DND-41 (cell line): ENCODE measurements around the gene RNFT2.

Experiments
- ATAC-seq: fragments of 200-7000 bp; cut with Tn5 transposase; 3 replicates; pipeline ENCODE4 v1.9.1; 2021; ENCODE audit warnings: low read depth; ENCODE audit not compliant: insufficient read depth
- DNase-seq: peaks from one replicate; pipeline ENCODE4 v3.0.0-alpha.2; 2020
- H2AFZ ChIP-seq: 2 replicates; pipeline ENCODE4 v1.6.0; 2012; ENCODE audit warnings: low read depth, low read length
- H3K27ac ChIP-seq: 2 replicates; pipeline ENCODE4 v1.5.1; 2012; ENCODE audit warnings: low read length, inconsistent platforms
- H3K27me3 ChIP-seq: fragments of 200-600 bp; sonication (generic); 2 replicates; pipeline ENCODE4 v1.6.0; 2012; ENCODE audit warnings: low read length, mild to moderate bottlenecking, inconsistent platforms; ENCODE audit not compliant: insufficient read depth, poor library complexity
- H3K36me3 ChIP-seq: 2 replicates; pipeline ENCODE4 v1.5.1; 2012; ENCODE audit warnings: low read length, inconsistent platforms; ENCODE audit not compliant: insufficient read depth
- H3K4me1 ChIP-seq: 2 replicates; pipeline ENCODE4 v1.5.1; 2012; ENCODE audit warnings: mild to moderate bottlenecking, low read length; ENCODE audit not compliant: insufficient read depth
- H3K4me2 ChIP-seq: 2 replicates; pipeline ENCODE4 v1.6.0; 2012; ENCODE audit warnings: mild to moderate bottlenecking, moderate library complexity, low read length, inconsistent platforms; ENCODE audit not compliant: insufficient read depth
- H3K4me3 ChIP-seq, 2 experiments: fragments of 200-600 bp in 1 of 2; shearing (Covaris generic) in 1 of 2; 2 replicates each; pipeline ENCODE4 v1.5.1; 2012 to 2016; ENCODE audit warnings: inconsistent platforms in 2 of 2, low read length in 2 of 2, mild to moderate bottlenecking in 2 of 2, low read depth in 1 of 2, moderate library complexity in 1 of 2
- H3K79me2 ChIP-seq: 2 replicates; pipeline ENCODE4 v1.6.0; 2012; ENCODE audit warnings: low read length, inconsistent platforms; ENCODE audit not compliant: insufficient read depth
- H3K9ac ChIP-seq: 2 replicates; pipeline ENCODE4 v1.6.0; 2012; ENCODE audit warnings: low read depth, mild to moderate bottlenecking, inconsistent platforms, low read length, moderate library complexity
- H3K9me3 ChIP-seq: 2 replicates; pipeline ENCODE4 v1.5.1; 2012; ENCODE audit warnings: low read length, moderate library complexity, mild to moderate bottlenecking, inconsistent platforms; ENCODE audit not compliant: insufficient read depth, severe bottlenecking
- H4K20me1 ChIP-seq: 2 replicates; pipeline ENCODE4 v1.6.0; 2012; ENCODE audit warnings: low read length; ENCODE audit not compliant: insufficient read depth
- EZH2 ChIP-seq: IDR thresholded peaks from 3 replicates; pipeline ENCODE4 v1.6.1; 2012; ENCODE audit warnings: borderline replicate concordance, low read depth, mild to moderate bottlenecking, moderate library complexity, low read length, inconsistent platforms; ENCODE audit not compliant: severe bottlenecking
- TF ChIP-seq, protein P1 (sequence below): IDR thresholded peaks from 2 replicates; pipeline ENCODE4 v1.5.1; 2012; ENCODE audit warnings: borderline replicate concordance, low read length, moderate library complexity, mild to moderate bottlenecking; ENCODE audit not compliant: poor library complexity, severe bottlenecking; ENCODE audit errors: extremely low read depth

The RNFT2 gene

GRCh38 chr12:116765271-116765670, 27.2 kb downstream of the RNFT2 start:
- Histone ChIP-seq H4K20me1 (no peaks in the 10 kb centered on the region), H3K4me1 (no peaks in the 10 kb centered on the region), H3K4me2 (no peak overlapping the region), H3K27me3 (no peaks in the 10 kb centered on the region), H3K36me3 (peaks cover 18% of the 10 kb centered on the region; the same call in 1 of the 2 replicates), H3K27ac (no peak overlapping the region), H3K4me3 (no peak overlapping the region), H3K79me2 (no peaks in the 10 kb centered on the region), H2AFZ (no peak overlapping the region), H3K9ac (no peak overlapping the region), H3K9me3 (no peaks in the 10 kb centered on the region)
- DNase-seq = no peak
- TF ChIP-seq, protein P1, sequence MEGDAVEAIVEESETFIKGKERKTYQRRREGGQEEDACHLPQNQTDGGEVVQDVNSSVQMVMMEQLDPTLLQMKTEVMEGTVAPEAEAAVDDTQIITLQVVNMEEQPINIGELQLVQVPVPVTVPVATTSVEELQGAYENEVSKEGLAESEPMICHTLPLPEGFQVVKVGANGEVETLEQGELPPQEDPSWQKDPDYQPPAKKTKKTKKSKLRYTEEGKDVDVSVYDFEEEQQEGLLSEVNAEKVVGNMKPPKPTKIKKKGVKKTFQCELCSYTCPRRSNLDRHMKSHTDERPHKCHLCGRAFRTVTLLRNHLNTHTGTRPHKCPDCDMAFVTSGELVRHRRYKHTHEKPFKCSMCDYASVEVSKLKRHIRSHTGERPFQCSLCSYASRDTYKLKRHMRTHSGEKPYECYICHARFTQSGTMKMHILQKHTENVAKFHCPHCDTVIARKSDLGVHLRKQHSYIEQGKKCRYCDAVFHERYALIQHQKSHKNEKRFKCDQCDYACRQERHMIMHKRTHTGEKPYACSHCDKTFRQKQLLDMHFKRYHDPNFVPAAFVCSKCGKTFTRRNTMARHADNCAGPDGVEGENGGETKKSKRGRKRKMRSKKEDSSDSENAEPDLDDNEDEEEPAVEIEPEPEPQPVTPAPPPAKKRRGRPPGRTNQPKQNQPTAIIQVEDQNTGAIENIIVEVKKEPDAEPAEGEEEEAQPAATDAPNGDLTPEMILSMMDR = no peak
- TF ChIP-seq EZH2 = no peak
- ATAC-seq = no peak

GRCh38 chr12:116766285-116766684, 28.2 kb downstream of the RNFT2 start:
- no peak for DNase-seq
- ATAC-seq = no peak
- Histone ChIP-seq H3K4me2 (no peak overlapping the region), H3K9me3 (no peaks in the 10 kb centered on the region), H3K4me3 (no peak overlapping the region), H3K4me1 (no peaks in the 10 kb centered on the region), H2AFZ (no peak overlapping the region), H4K20me1 (no peaks in the 10 kb centered on the region), H3K27me3 (no peaks in the 10 kb centered on the region), H3K9ac (no peak overlapping the region), H3K79me2 (no peaks in the 10 kb centered on the region), H3K27ac (no peak overlapping the region), H3K36me3 (peaks cover 11% of the 10 kb centered on the region; the same call in 1 of the 2 replicates)
- TF ChIP-seq, protein P1 = no peak
- TF ChIP-seq EZH2 = no peak

DNA sequence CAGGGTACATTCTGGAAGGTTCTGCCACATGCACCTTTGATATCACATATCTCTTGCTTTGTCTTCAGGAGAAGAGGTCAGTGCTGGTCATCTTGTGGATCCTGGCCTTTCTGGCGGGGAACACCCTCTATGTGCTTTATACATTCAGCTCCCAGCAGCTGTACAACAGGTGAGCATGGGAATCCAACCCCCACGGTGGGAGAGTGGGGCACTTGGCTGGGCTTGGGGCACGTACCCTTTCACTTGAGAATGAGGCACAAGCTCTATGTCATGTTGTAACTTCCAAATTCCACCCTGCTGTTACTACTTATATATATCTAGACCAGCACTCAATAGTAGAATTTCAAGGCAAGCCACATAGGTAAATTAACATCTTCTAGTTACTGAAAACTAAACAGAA, 28.6 kb downstream of the RNFT2 start:
- Histone ChIP-seq H3K4me2 (no peak overlapping the region), H3K79me2 (no peaks in the 10 kb centered on the region), H3K27me3 (no peaks in the 10 kb centered on the region), H3K4me1 (no peaks in the 10 kb centered on the region), H2AFZ (no peak overlapping the region), H3K9ac (no peak overlapping the region), H3K9me3 (no peaks in the 10 kb centered on the region), H3K36me3 (peaks cover 6% of the 10 kb centered on the region; the same call in 1 of the 2 replicates), H4K20me1 (no peaks in the 10 kb centered on the region), H3K27ac (no peak overlapping the region), H3K4me3 (no peak overlapping the region)
- DNase-seq (no peak), ATAC-seq (no peak)
- TF ChIP-seq, protein P1 = no peak
- no peak for TF ChIP-seq EZH2

DNA sequence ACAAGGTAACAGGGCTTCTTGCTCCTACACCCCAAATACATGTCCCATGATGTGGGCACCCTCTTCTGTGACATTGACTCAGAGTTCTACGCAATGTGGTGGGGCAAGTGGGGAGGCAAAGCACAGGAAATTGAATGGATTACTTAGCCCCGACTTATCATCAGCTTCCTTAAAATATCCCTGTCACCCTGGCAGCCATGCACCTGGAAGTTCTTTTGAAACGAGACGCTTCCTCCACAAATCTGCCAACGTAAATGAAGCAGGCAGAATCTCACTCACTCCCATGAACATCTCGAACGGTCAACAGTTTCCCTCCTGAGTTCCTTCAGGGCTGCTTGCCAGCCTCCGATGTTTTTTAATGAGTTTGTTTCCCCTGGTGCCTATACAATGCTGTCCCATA, 33.5 kb downstream of the RNFT2 start:
- H3K9ac ChIP-seq = no peak overlapping the region
- no peaks in the 10 kb centered on the region for H3K79me2 ChIP-seq
- H3K27me3 ChIP-seq = no peaks in the 10 kb centered on the region
- ATAC-seq = no peak
- H3K4me2 ChIP-seq = no peak overlapping the region
- no peak overlapping the region for H3K27ac ChIP-seq
- H3K36me3 ChIP-seq = peaks cover 2% of the 10 kb centered on the region; the same call in 1 of the 2 replicates
- TF ChIP-seq, protein P1 = no peak
- no peak for TF ChIP-seq EZH2
- DNase-seq = no peak
- no peaks in the 10 kb centered on the region for H3K4me1 ChIP-seq
- H4K20me1 ChIP-seq = no peaks in the 10 kb centered on the region
- no peak overlapping the region for H3K4me3 ChIP-seq
- H3K9me3 ChIP-seq = no peaks in the 10 kb centered on the region
- H2AFZ ChIP-seq = no peak overlapping the region
